DMS153 treated with DMSO at 0.1 percent for 48 hours (cell line): Measurements from ENCODE around the gene ASS1.

Source experiments
- DNase-seq: peaks from one replicate; lab custom pipeline; 2025; ENCODE audit not compliant: unreplicated experiment; lab: John Stamatoyannopoulos, UW

Gene ASS1

DNA sequence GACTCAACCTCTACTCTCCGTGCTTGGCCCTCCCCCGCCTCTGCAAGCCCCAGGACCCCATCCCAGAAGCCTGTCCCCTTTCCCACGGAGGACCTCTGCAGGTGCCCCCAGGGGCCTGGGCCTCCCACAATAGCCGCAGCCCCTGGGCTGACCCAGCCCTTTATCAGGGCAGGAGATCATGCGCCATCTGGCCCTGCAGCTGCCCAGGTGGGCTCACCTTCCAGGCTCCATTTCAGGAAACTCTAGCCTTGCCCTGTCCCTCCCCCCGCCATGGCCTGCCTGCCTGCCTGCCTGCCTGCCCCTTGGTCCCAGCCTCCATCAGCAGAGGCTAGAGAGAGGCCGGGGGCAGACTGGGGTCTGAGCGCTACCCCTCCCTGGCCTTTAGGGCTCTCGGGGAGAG is 48.7 kb downstream of the ASS1 start:
- no peak for DNase-seq

DNA sequence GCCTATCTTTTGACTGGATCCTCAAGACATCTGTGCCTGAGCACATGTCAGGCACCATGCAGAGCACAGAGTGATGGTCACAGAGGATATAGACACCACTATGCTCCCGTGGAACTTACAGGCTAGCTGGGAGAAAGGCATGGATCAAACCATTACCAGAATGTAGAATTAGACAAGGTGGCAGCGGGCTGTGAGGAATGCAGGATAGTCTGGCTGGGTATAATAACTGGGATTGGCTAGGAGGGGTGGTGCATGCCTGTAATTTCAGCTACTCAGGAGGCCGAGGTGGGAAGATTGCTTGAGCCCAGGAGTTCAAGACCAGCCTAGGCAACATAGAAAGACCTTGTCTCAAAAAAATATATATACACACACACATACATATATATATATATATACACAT is 50.3 kb downstream of the ASS1 start:
- DNase-seq, result no peak

DNA sequence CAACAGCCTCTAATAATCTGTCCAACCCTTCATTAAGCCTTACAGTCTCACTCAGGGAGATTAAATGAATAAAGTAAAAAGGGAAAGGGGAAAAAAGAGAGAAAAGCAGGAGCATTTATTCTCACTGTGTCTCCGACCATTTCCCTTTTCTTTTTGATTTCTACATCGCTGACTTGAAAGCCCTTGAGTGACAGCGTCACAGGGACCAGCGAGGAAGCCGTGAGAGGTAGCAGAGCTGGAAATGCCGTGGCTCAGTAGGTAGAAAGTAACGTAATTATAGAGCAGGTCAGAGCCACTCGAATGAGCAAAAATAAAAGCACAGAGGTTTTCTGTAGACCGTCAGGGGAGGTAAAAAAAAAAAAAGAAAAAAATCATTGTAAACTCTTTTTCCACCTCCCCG is 52.4 kb downstream of the ASS1 start:
- no peak for DNase-seq

DNA sequence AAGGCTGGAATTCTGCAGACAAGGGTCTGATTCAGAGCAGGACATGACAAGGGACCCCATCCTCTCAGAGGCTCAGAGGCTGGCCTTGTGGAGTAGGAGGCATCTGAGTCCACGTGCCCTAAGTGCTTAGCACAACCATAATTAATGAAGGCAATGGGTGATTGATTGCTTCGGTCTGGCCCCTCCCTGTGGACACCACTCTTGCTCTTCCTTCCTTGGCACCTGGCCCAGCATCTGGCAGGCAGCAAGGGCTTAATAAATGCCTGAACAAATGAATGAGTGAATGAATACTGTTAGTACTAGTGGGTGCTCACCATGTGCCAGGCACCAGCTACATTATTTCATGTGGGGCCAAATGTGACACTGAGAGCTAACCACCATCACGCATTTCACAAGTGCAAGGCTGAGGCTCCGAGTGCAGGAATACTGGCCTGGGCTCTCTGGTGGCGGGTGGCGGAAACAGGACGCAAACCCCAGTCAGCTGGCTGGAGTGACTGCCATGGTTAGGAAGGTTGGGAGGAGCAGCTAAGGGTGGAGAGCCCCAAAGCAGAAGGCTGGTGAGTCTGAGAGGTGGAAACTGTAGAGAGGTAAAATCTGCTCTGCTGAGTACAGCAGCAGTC is 53.6 kb downstream of the ASS1 start:
- peak; percentile 24 for DNase-seq

DNA sequence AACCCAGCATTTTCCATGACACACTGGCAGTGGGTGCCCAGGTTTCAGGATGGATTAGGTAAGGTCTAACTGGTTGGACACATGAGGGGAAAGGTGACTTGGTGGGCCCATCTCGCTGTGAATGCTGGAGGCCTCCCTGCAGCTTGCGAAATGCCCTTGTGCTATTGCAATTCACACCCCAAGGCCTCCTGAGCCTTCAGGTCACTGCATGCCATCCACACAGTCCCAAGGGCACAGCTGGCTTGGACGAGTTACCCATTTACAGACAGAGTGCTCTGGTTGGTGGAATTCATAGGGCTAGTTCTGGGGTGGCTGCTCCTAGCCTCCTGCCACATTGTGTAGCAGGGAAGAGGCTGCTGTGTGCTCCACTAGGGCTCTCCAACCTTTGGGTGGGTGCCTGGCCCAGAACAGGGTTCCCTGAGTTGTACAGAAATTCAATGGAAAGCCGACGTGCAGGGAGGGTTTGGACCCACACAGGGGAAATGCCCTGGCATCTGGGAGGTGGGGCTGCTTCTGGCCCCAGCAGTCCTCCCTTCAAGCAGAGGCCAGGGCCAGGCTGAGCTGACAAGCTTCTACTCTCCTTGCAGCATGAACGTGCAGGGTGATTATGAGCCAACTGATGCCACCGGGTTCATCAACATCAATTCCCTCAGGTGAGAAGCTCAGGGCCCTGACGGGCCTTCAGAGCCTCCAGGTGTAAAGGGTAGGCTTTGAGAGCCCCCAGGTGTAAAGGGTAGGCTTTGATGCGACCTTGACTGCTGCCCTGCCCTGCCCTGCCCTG is 54.3 kb downstream of the ASS1 start:
- DNase-seq, result no peak

DNA sequence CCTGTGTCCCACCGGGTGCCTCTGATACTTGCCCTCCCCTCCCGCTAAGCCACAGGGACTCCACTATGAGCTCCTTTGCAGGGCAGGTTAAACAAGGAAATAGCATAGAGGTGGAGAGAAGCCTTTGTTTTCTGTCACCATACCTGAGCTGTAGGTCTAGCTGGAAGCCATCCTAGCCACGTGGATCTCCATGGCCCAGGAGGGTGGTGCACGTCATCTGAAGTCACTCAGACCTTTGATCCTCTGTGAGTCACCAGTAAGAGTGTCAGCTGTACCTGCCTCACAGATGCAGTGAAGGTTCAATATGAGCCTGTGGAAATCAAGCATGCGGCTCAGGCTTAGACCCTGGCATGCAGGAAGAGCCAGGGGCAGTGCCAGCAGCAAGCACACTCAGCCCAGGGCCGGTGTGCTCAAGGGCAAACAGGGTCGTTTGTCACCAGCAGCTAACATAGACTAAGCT is 55.1 kb downstream of the ASS1 start:
- peak; percentile 76 for DNase-seq

DNA sequence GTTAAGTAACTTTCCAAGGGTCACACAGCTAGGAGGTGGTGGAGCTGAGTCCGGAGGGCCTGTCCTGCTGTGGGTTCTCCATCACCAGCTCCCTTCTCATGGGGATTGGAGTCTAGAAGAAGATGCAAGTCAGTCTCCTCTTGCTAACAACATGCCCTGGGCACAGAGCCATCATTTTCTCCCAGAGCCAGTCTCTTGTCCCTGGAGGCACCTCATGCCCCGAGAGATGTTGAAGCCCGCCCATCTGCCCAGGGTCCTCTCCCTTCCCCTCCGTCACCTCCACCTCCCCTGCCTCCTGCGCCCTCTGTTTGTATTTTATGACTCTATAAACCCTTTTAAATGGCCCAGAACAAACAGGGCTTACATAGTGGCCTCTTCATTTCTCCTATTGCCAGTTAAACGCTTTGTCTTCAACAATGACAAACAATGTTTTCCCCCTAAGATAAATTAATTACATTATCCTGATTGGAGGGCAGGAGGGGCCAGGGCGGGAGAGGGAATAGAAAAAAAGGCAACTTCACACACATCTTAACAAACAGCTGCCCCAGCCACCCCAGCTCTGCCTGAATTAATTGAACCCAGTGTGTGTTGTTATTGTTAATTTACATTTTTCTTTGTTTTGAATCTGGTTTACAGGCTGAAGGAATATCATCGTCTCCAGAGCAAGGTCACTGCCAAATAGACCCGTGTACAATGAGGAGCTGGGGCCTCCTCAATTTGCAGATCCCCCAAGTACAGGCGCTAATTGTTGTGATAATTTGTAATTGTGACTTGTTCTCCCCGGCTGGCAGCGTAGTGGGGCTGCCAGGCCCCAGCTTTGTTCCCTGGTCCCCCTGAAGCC is 55.8 kb downstream of the ASS1 start:
- DNase-seq, result peak; percentile 93

DNA sequence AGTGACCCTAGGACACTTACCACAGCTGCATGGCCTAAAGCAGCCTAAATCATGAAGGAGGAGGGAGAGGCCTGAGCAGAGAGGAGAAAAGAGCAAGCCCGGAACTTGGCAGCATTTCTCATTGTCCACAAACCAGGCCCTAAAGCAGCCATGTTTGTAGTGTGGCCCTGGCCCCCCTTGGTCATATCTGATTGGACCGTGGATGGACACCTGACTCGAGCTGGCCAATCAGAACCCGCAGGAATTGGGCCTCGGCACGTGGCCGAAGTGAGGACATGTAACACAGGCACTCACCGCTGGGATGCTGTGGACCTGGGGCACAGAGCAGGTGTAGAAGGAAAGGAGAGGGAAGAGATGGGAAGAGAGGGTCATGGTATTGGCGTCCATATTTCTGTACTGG is 56.9 kb downstream of the ASS1 start:
- no peak for DNase-seq

DNA sequence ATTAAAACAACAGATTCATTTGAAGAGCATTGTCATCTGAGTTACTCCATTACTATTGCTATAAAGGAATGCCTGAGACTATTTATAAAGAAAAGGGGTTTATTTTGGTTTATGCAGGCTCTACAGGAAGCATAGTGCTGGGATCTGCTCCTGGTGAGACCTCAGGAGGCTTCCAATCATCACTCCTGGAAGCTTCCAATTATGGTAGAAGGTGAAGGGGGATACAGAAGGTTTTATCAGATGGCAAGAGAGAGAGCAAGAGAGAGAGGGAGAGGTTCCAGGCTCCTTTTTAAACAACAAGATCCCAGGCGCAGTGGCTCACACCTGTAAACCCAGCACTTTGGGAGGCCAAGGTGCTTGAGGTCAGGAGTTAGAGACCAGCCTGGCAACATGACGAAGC is 63.5 kb downstream of the ASS1 start:
- DNase-seq, result no peak

DNA sequence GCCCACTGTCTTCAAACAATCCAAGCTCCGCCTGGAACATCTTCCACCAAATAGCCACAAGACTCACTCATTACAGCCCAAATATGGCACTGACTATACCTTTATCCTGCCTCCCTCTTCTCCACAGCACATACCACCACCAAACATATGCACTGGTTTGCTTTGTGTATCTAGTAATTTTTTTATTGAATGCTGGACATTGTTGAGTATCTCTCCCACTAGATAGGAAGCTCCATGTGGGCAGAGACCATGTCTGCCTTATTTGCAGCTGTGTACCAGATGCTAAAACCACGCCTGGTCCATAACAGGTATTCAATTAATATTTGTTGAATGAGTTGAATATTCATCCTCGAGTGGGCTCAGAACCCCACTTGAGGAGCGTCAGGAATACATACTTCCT is 67.4 kb downstream of the ASS1 start:
- no peak for DNase-seq

DNA sequence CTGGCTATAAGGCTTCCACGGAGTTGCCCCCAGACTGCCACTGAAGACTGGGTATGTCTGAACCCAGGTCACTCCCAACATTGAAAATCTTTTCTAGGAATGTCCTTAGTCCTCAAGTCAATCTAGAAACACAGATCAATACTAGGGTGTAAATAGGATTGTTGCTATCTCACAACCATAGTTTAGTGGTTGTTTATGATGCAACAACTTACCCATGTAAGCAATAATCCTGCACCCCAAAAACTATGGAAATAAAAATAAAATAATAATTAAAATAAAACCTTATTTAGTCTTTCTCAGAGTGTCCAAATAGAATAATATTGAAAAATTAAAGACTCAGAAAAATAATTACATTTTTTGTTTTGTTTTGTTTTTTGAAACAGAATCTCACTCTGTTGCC is 68.3 kb downstream of the ASS1 start:
- no peak for DNase-seq

DNA sequence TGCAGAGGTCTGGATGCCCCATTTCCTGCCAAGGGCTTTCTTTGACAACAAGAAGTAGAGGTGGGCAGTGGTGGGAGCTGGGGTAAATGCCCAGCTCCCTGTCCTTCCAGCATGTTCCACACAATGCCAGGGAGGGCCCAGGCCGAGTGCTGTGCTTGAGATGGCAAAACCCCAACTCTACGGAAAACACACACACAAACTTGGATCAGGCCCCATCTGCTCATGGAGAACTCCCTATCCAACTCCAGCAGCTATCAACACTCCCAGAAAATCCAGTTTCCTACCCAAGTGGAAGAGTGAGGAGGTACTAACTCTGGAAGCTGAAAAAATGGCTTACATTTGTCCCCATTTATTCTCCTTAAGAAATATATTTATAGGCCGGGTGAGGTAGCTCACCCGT is 73.5 kb downstream of the ASS1 start:
- no peak for DNase-seq

DNA sequence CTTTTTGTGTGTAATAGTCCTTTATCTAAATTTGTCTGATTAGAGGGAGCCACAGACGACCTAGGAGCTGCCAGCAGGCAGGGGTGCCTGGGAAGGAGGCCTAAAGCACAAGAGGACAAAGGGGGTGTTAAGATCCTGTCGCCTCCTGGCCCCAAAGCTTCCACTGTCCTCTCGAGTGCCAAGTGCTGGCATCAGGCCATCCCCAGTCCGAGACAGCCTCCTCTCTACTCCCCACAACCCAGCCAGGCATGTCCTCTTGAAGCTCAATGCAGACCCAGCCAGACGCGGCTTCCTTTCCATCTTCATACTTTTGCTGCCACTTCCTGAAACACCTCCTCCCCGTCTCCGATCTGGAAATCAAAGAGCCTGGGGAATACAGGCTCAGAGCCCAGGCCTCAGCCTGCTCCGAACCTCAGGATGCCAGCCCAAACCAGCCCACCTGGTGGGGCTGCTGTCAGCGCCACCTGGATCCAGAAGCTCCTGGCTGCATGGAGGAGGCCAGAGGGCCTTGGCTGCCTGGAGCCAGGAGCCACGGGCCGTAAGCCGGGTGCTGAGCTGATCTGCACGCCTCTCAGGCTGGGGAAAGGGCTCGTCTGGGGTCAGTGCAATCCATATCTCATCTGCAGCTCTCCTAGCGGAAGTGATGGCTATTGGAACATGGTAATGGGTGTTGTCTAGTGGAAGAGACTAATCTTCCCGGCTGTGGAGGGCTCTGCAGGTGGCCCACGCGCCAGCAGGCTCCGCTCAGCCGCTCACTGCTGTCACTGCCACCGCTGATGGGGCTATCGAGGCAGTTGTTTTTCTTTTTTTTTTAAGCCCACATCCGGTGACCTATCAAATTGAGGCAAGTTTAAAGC is 74.4 kb downstream of the ASS1 start:
- no peak for DNase-seq

DNA sequence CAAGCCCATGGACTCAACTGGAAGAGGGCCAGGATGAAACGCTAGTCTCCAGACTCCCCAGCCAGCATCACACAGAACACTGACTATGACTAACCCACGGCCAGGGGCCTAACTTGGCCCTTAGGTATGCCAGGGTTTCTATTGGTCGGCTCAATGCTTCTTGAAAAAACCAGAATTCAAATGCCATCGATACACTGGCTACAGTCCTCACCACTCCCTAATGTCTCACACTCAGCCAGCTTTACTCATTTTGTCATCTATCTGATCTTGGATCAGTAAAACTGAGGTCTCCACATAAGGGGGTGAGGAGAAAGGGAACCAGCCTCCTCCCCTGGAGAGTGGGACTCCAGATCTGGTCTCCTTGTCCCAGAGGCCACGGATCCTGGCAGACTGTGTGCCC is 75.2 kb downstream of the ASS1 start:
- no peak for DNase-seq

DNA sequence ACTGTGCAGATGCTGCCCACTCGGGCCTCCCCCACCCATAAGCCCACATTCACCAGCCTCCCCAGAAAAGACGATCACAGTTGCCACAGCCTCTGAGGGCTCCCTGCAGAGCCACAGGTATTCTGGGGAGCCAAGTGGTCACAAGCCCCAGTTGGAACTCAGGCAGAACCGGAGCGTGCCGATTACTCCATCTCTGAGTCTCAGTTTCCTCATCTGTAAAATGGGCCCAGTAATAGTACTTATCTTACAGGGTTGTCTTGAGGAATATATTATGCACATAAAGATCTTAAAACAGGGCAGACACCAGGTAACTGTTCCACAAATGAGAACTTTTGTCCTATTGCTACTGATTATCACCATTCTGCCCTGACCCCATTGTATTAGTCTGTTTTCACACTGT is 77.0 kb downstream of the ASS1 start:
- no peak for DNase-seq

DNA sequence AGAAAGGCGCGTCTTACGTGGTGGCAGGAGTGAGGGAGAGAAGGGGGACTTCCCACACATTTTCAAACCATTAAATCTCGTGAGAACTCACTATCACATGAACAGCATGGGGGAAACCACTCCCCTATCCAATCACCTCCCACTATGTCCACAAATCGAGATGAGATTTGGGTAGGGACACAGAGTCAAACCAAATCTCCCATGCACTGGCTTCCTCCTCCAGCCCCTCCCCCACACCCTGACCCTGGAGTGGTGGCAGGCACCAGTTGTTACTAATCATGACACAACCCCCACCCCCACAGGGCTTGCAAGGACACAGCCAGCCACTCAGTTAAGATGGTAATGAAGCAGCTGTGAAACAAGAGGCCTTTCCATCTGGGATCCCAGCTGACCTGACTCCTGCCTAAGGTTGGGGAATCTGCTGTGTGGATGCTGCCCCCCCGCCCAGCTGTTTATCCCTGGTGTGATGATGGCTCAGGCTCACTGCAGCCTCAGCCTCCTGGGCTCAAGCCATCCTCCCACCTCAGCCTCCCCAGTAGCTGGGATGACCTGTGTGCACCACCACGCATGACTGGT is 77.6 kb downstream of the ASS1 start:
- no peak for DNase-seq

DNA sequence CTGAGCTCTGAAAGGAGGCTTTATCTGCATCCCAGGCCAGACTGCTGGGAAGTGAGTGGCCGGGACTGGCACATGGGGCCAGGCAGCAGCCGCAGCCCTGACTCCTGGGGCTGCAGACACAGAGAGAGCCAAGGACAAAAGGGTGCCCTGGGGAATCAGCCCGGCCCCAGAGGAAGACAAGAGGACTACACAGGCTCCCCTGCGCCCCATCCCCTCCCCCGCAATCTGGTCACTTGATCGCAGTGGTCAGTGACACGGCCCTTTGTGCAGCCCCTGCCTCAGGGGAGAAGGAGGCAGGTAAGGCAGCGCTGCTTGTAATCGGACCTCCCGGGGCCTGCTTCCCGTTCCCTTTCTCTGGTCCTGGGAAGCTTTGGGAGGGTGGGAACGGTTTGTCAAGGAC is 79.2 kb downstream of the ASS1 start:
- DNase-seq, result no peak

DNA sequence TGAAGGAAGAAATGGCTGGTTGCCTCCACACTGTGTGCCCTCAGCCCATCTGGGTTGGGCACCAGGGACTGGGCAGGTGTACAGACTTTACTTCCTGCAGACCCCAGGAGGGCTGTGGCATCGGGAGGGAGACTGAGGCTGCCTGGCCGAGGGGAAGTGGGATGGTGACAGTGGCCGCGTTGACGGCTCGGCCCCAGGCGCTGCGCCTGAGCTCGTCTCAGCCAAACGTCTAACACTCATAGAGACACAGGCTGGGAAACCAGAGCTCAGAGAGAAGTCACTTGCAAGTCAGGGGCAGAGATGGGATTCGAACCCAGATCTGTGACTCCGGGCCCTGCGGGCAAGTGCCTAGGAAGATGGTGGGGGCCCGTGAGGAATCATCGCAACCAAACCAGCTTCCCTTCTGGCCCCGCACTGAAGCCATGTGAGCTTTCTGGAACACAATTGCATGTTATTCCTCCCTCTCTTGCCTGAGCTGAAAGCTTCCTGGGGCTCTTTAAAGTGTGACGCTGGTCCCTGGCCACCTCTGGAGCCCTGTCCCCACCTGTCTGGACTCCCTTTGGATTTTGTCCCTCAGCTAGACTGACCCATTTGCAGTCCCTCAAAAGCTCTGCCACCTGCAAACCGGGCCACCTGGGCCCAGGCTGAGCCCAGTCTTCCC is 81.6 kb downstream of the ASS1 start:
- DNase-seq, result no peak

DNA sequence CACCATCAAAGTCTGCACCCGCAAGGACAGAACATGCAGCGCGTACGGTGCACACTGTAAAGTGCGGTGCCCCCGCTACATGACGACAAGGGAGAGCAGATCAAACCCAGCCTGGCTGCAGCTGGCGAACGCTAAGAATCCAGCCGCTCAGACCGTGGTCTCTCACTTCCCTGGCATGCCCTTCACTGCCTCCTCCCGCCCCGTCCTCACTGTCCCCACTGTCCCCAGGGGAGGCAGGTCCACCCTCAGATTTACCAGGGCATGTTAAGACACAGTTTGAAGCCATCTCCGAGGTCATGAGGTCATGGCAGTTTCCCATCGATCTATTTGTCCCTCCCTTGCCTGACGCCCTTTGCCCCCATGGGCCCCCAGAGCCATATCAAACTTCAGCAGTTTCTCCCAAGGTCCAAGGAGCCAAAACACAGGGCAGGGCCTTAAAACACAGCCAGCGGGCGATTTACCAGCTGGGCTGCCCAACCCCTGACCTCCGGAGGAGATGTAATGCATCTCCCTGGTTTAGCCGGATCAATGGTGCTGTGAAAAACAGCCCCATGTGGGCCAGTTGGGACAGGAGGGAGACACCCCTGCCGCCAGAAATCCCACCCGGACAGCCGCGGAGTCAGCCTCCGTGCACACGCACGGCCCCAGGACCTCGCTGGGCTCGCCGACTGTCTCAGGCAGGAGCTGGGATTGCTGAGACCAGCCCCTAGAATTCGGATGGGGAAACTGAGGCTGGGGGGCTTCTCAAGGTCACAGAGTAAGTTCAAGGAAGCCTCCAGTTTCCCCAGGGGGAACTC is 82.3 kb downstream of the ASS1 start:
- DNase-seq, result no peak
